H9 (cell line): ENCODE measurements around the gene MBTPS1. TPM values are rescaled to one million over a fixed set of nuclear protein-coding genes. Genes with fewer than 3 reads are reported as not detected.

Experiments used
- DNase-seq: peaks from one replicate; pipeline ENCODE4 v3.0.0-alpha.2; 2017
- H2AFZ ChIP-seq: one replicate; pipeline ENCODE4 v1.6.1; 2013; ENCODE audit warnings: mild to moderate bottlenecking, low read length, control low read depth, moderate library complexity
- H2AK5ac ChIP-seq: 2 replicates; pipeline ENCODE4 v1.6.1; 2013; ENCODE audit warnings: low read length, control low read depth, mixed read lengths; ENCODE audit not compliant: insufficient read length
- H2BK120ac ChIP-seq: one replicate; pipeline ENCODE4 v1.6.1; 2013; ENCODE audit warnings: low read depth, mild to moderate bottlenecking, low read length, control low read depth, inconsistent platforms; ENCODE audit not compliant: poor library complexity, severe bottlenecking
- H2BK12ac ChIP-seq: 2 replicates; pipeline ENCODE4 v1.6.1; 2013; ENCODE audit warnings: low read length, control low read depth, mixed read lengths, low read depth; ENCODE audit not compliant: insufficient read length
- H2BK15ac ChIP-seq: 2 replicates; pipeline ENCODE4 v1.6.1; 2013; ENCODE audit warnings: low read depth, low read length, control low read depth
- H2BK20ac ChIP-seq: one replicate; pipeline ENCODE4 v1.6.1; 2013; ENCODE audit warnings: low read depth, mild to moderate bottlenecking, low read length, control low read depth, inconsistent platforms; ENCODE audit not compliant: poor library complexity, severe bottlenecking
- H2BK5ac ChIP-seq: 2 replicates; pipeline ENCODE4 v1.6.1; 2013; ENCODE audit warnings: low read length, control low read depth, mixed read lengths; ENCODE audit not compliant: insufficient read length
- H3K14ac ChIP-seq: 2 replicates; pipeline ENCODE4 v1.6.1; 2013; ENCODE audit warnings: low read length, control low read depth; ENCODE audit not compliant: insufficient read depth
- H3K18ac ChIP-seq: 2 replicates; pipeline ENCODE4 v1.6.1; 2013; ENCODE audit warnings: low read depth, mild to moderate bottlenecking, mixed read lengths, low read length, control low read depth; ENCODE audit not compliant: insufficient read length
- H3K23ac ChIP-seq: 2 replicates; pipeline ENCODE4 v1.6.1; 2013; ENCODE audit warnings: low read length, control low read depth, mixed read lengths, low read depth; ENCODE audit not compliant: insufficient read length
- H3K23me2 ChIP-seq: 2 replicates; pipeline ENCODE4 v1.6.1; 2013; ENCODE audit warnings: low read depth, mild to moderate bottlenecking, mixed read lengths, low read length, control low read depth; ENCODE audit not compliant: insufficient read length, poor library complexity, severe bottlenecking
- H3K27ac ChIP-seq: 2 replicates; pipeline ENCODE4 v1.5.1; 2013; ENCODE audit warnings: low read length, control low read depth, mixed read lengths, low read depth; ENCODE audit not compliant: insufficient read length
- H3K27me3 ChIP-seq: 2 replicates; pipeline ENCODE4 v1.6.1; 2013; ENCODE audit warnings: low read length, control low read depth, inconsistent platforms; ENCODE audit not compliant: insufficient read depth
- H3K4ac ChIP-seq: 2 replicates; pipeline ENCODE4 v1.6.1; 2013; ENCODE audit warnings: low read depth, mild to moderate bottlenecking, control low read depth, inconsistent platforms, low read length, moderate library complexity
- H3K4me1 ChIP-seq: 2 replicates; pipeline ENCODE4 v1.6.1; 2013; ENCODE audit warnings: low read length, control low read depth, inconsistent platforms; ENCODE audit not compliant: insufficient read depth
- H3K4me2 ChIP-seq: 2 replicates; pipeline ENCODE4 v1.6.1; 2013; ENCODE audit warnings: low read length, control low read depth, mixed read lengths; ENCODE audit not compliant: insufficient read length, insufficient read depth
- H3K56ac ChIP-seq: 2 replicates; pipeline ENCODE4 v1.6.1; 2013; ENCODE audit warnings: low read depth, mild to moderate bottlenecking, mixed read lengths, low read length, control low read depth; ENCODE audit not compliant: insufficient read length
- H3K79me1 ChIP-seq: 2 replicates; pipeline ENCODE4 v1.6.1; 2013; ENCODE audit warnings: low read depth, mild to moderate bottlenecking, moderate library complexity, low read length, control low read depth, inconsistent platforms; ENCODE audit not compliant: insufficient read depth, poor library complexity, severe bottlenecking
- H3K79me2 ChIP-seq: 2 replicates; pipeline ENCODE4 v1.6.1; 2013; ENCODE audit warnings: low read length, control low read depth, inconsistent platforms; ENCODE audit not compliant: insufficient read depth
- H3K9ac ChIP-seq: 2 replicates; pipeline ENCODE4 v1.6.1; 2013; ENCODE audit warnings: low read length, control low read depth, mixed read lengths; ENCODE audit not compliant: insufficient read length; ENCODE audit errors: extremely low read depth
- H3K9me3 ChIP-seq: one replicate; pipeline ENCODE4 v1.6.1; 2013; ENCODE audit warnings: low read depth, low read length, inconsistent platforms; ENCODE audit not compliant: control insufficient read depth
- H3T11ph ChIP-seq: one replicate; pipeline ENCODE4 v1.6.1; 2013; ENCODE audit warnings: mild to moderate bottlenecking, low read length, control low read depth, inconsistent platforms
- H4K20me1 ChIP-seq: one replicate; pipeline ENCODE4 v1.6.1; 2013; ENCODE audit not compliant: control insufficient read depth, insufficient read length, insufficient read depth
- H4K5ac ChIP-seq: 2 replicates; pipeline ENCODE4 v1.6.1; 2013; ENCODE audit warnings: low read depth, mild to moderate bottlenecking, mixed read lengths, low read length, control low read depth; ENCODE audit not compliant: insufficient read length
- H4K8ac ChIP-seq: replicated peaks from 2 replicates; pipeline ENCODE4 v1.6.1; 2013; ENCODE audit warnings: low read length, control low read depth, mixed read lengths, low read depth; ENCODE audit not compliant: insufficient read length
- H4K91ac ChIP-seq: 2 replicates; pipeline ENCODE4 v1.6.1; 2013; ENCODE audit warnings: low read depth, mild to moderate bottlenecking, moderate library complexity, mixed read lengths, low read length, control low read depth; ENCODE audit not compliant: insufficient read length
- H3K27ac Mint-ChIP-seq, 3 experiments: 2 replicates in 2 of 3; 3 replicates in 1 of 3; pipeline ENCODE4 v1.8.0; 2020 to 2021; ENCODE audit warnings: mixed read lengths in 3 of 3, mild to moderate bottlenecking in 1 of 3, moderate library complexity in 1 of 3
- H3K27me3 Mint-ChIP-seq: 2 replicates; pipeline ENCODE4 v1.8.0; 2021; ENCODE audit warnings: low read depth, mild to moderate bottlenecking, moderate library complexity, mixed read lengths
- H3K36me3 Mint-ChIP-seq, 3 experiments: 2 replicates in 2 of 3; 3 replicates in 1 of 3; pipeline ENCODE4 v1.8.0; 2020 to 2021; ENCODE audit warnings: low read depth in 3 of 3, mixed read lengths in 3 of 3; ENCODE audit not compliant: insufficient read depth in 1 of 3
- H3K4me1 Mint-ChIP-seq, 2 experiments: 2 replicates each; pipeline ENCODE4 v1.8.0; 2020; ENCODE audit warnings: mixed read lengths in 2 of 2
- H3K4me3 Mint-ChIP-seq, 2 experiments: 2 replicates in 1 of 2; 3 replicates in 1 of 2; pipeline ENCODE4 v1.8.0; 2020 to 2021; ENCODE audit warnings: mild to moderate bottlenecking in 2 of 2, mixed read lengths in 2 of 2, moderate library complexity in 1 of 2
- H3K9me3 Mint-ChIP-seq, 2 experiments: 2 replicates in 1 of 2; 3 replicates in 1 of 2; pipeline ENCODE4 v1.8.0; 2020; ENCODE audit warnings: mild to moderate bottlenecking in 2 of 2, mixed read lengths in 2 of 2, moderate library complexity in 1 of 2
- WGBS: extraction: QIAGEN DNeasy Blood & Tissue Kit; methylation state at CpG from one replicate; pipeline ENCODE4 v1.1.7; 2013; ENCODE audit warnings: missing lambda C conversion rate, low lambda C conversion rate, mixed read lengths; ENCODE audit not compliant: insufficient read length; ENCODE audit errors: extremely low coverage; 5-methylcytosine and 5-hydroxymethylcytosine counted together
- total RNA-seq: library from RNA; stranded (reverse); gene quantifications from 2 replicates; pipeline ENCODE4 v1.2.1, GENCODE V29; 2021
- TF ChIP-seq, protein P1 (sequence below): fragments of 200-600 bp; sonication (generic); conservative IDR thresholded peaks from 3 replicates; pipeline ENCODE4 v1.8.0; 2021; ENCODE audit warnings: antibody characterized with exemption, mild to moderate bottlenecking

The MBTPS1 gene
- total RNA-seq, 1 experiment from 2014 or later, result 48.7 TPM

- Histone ChIP-seq H3K18ac (no peak overlapping the region), H2AK5ac (no peak overlapping the region), H3K23ac (no peak overlapping the region), H3K56ac (no peak overlapping the region), H2AFZ (no peak overlapping the region), H2BK120ac (no peak overlapping the region), H3K27me3 (no peaks in the 10 kb centered on the region), H4K20me1 (peaks cover 2% of the 10 kb centered on the region), H4K8ac (no peak overlapping the region), H3K4me1 (no peaks in the 10 kb centered on the region), H3K14ac (no peak overlapping the region), H3K4ac (no peak overlapping the region), H2BK15ac (no peak overlapping the region), H2BK5ac (no peak overlapping the region), H3K27ac (no peak overlapping the region), H2BK20ac (no peak overlapping the region), H3K4me2 (no peak overlapping the region), H3K23me2 (no peaks in the 10 kb centered on the region), H3K9ac (no peak overlapping the region), H3K79me1 (no peaks in the 10 kb centered on the region), H3K9me3 (no peaks in the 10 kb centered on the region), H2BK12ac (no peak overlapping the region), H4K91ac (no peak overlapping the region), H4K5ac (no peak overlapping the region), H3K79me2 (no peaks in the 10 kb centered on the region), H3T11ph (no peak overlapping the region)
- Mint-ChIP-seq H3K27ac (no peak overlapping the region), H3K27me3 (no peaks in the 10 kb centered on the region), H3K36me3 (peaks cover 5 to 77% (median 54%) of the 10 kb centered on the region in 3 experiments; a peak in 6 of 7 replicates), H3K9me3 (no peaks in the 10 kb centered on the region), H3K4me1 (no peaks in the 10 kb centered on the region), H3K4me3 (no peak overlapping the region)
- TF ChIP-seq, protein P1, sequence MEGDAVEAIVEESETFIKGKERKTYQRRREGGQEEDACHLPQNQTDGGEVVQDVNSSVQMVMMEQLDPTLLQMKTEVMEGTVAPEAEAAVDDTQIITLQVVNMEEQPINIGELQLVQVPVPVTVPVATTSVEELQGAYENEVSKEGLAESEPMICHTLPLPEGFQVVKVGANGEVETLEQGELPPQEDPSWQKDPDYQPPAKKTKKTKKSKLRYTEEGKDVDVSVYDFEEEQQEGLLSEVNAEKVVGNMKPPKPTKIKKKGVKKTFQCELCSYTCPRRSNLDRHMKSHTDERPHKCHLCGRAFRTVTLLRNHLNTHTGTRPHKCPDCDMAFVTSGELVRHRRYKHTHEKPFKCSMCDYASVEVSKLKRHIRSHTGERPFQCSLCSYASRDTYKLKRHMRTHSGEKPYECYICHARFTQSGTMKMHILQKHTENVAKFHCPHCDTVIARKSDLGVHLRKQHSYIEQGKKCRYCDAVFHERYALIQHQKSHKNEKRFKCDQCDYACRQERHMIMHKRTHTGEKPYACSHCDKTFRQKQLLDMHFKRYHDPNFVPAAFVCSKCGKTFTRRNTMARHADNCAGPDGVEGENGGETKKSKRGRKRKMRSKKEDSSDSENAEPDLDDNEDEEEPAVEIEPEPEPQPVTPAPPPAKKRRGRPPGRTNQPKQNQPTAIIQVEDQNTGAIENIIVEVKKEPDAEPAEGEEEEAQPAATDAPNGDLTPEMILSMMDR, result no peak
- no peak for DNase-seq
- no CpG with 5 or more reads among the region's 12 CpGs for WGBS
Observed at GRCh38 chr16:84087001-84087400, 29.7 kb downstream of the MBTPS1 start.
